DMS 273 (cell line): Measurements from ENCODE around the gene SCN8A.

Source experiments
- DNase-seq: peaks from one replicate; lab custom pipeline; 2025; ENCODE audit not compliant: unreplicated experiment; lab: John Stamatoyannopoulos, UW

SCN8A gene

GRCh38 chr12:51811203-51812202 is 220.5 kb downstream of the SCN8A start:
- DNase-seq: no peak

GRCh38 chr12:51812871-51813270 is 221.8 kb downstream of the SCN8A start:
- no peak for DNase-seq

GRCh38 chr12:51813931-51814310 is 222.9 kb downstream of the SCN8A start:
- DNase-seq: no peak

GRCh38 chr12:51814311-51815088 is 223.5 kb downstream of the SCN8A start:
- DNase-seq: peak; percentile 78

GRCh38 chr12:51815571-51815970 is 224.5 kb downstream of the SCN8A start:
- DNase-seq: no peak

GRCh38 chr12:51817027-51817953 is 226.3 kb downstream of the SCN8A start:
- no peak for DNase-seq

- DNase-seq: no peak
These were observed 227.1 kb downstream of the SCN8A start for GRCh38 chr12:51818086-51818485.

GRCh38 chr12:51818566-51819300 is 227.7 kb downstream of the SCN8A start:
- DNase-seq: peak; percentile 76

GRCh38 chr12:51819736-51820525 is 228.9 kb downstream of the SCN8A start:
- peak; percentile 75 for DNase-seq

- DNase-seq: peak; percentile 92
These were observed 229.8 kb downstream of the SCN8A start for GRCh38 chr12:51820526-51821439.

- DNase-seq: peak; percentile 53
These were observed 230.6 kb downstream of the SCN8A start for GRCh38 chr12:51821440-51822260.

GRCh38 chr12:51822261-51822616 is 231.2 kb downstream of the SCN8A start:
- DNase-seq: no peak

- no peak for DNase-seq
These were observed 231.9 kb downstream of the SCN8A start for GRCh38 chr12:51822956-51823355.

- DNase-seq: peak; percentile 79
These were observed 233.0 kb downstream of the SCN8A start for GRCh38 chr12:51823875-51824565.

GRCh38 chr12:51825216-51825615 is 234.2 kb downstream of the SCN8A start:
- no peak for DNase-seq

- no peak for DNase-seq
These were observed 235.8 kb downstream of the SCN8A start for GRCh38 chr12:51826881-51827280.
